ENCODE measurements around the gene GPRC5B.

The GPRC5B gene

GRCh38 chr16:19872935-19873334, 11.7 kb downstream of the GPRC5B start:
- TF ChIP-seq MAX (IDR thresholded peaks at IDR 0.05) (no peak), CREB1 (IDR thresholded peaks at IDR 0.05; ENCODE audit: low read depth) (no peak)

- no peak for TF ChIP-seq MAX (IDR thresholded peaks at IDR 0.05)
- TF ChIP-seq FOXM1 (IDR thresholded peaks at IDR 0.05; ENCODE audit: borderline replicate concordance, low read depth), result no peak
- TF ChIP-seq USF1 (IDR thresholded peaks at IDR 0.05), result no peak
- no peak for TF ChIP-seq TCF12 (IDR thresholded peaks at IDR 0.05; ENCODE audit: low read depth)
- no peak for TF ChIP-seq EP300 (IDR thresholded peaks at IDR 0.05; ENCODE audit: borderline replicate concordance)
- TF ChIP-seq EGR1 (IDR thresholded peaks at IDR 0.05), result no peak
- no peak for TF ChIP-seq YY1 (IDR thresholded peaks at IDR 0.05; ENCODE audit: low read depth)
- TF ChIP-seq CEBPB (IDR thresholded peaks at IDR 0.05), result no peak
- no peak for TF ChIP-seq ZBTB7A (IDR thresholded peaks at IDR 0.05; ENCODE audit: low read depth)
- no peak for TF ChIP-seq TEAD4 (IDR thresholded peaks at IDR 0.05)
- TF ChIP-seq REST (IDR thresholded peaks at IDR 0.05; ENCODE audit: low read depth), result no peak
- no peak for TF ChIP-seq CREB1 (IDR thresholded peaks at IDR 0.05; ENCODE audit: low read depth)
- TF ChIP-seq NFIC (IDR thresholded peaks at IDR 0.05), result no peak
- no peak for TF ChIP-seq RAD21 (IDR thresholded peaks at IDR 0.05; ENCODE audit: low read depth)
- no peak for TF ChIP-seq TAF1 (IDR thresholded peaks at IDR 0.05; ENCODE audit: low read depth)
These were observed 12.3 kb downstream of the GPRC5B start for GRCh38 chr16:19872179-19872863.

GRCh38 chr16:19871721-19872120, 12.9 kb downstream of the GPRC5B start:
- TF ChIP-seq USF1 (IDR thresholded peaks at IDR 0.05), result no peak
- no peak for TF ChIP-seq NFIC (IDR thresholded peaks at IDR 0.05)
- TF ChIP-seq TAF1 (IDR thresholded peaks at IDR 0.05; ENCODE audit: low read depth), result no peak
- TF ChIP-seq CREB1 (IDR thresholded peaks at IDR 0.05; ENCODE audit: low read depth), result no peak
- TF ChIP-seq ZBTB7A (IDR thresholded peaks at IDR 0.05; ENCODE audit: low read depth), result no peak
- TF ChIP-seq CEBPB (IDR thresholded peaks at IDR 0.05), result no peak
- TF ChIP-seq YY1 (IDR thresholded peaks at IDR 0.05; ENCODE audit: low read depth), result no peak
- TF ChIP-seq RAD21 (IDR thresholded peaks at IDR 0.05; ENCODE audit: low read depth), result no peak
- no peak for TF ChIP-seq REST (IDR thresholded peaks at IDR 0.05; ENCODE audit: low read depth)
- TF ChIP-seq EP300 (IDR thresholded peaks at IDR 0.05; ENCODE audit: borderline replicate concordance), result no peak
- no peak for TF ChIP-seq TEAD4 (IDR thresholded peaks at IDR 0.05)
- TF ChIP-seq TCF12 (IDR thresholded peaks at IDR 0.05; ENCODE audit: low read depth), result no peak
- no peak for TF ChIP-seq MAX (IDR thresholded peaks at IDR 0.05)
- no peak for TF ChIP-seq EGR1 (IDR thresholded peaks at IDR 0.05)
- no peak for TF ChIP-seq FOXM1 (IDR thresholded peaks at IDR 0.05; ENCODE audit: borderline replicate concordance, low read depth)

GRCh38 chr16:19868421-19868820, 16.2 kb downstream of the GPRC5B start:
- TF ChIP-seq REST (IDR thresholded peaks at IDR 0.05; ENCODE audit: low read depth) (no peak), USF1 (IDR thresholded peaks at IDR 0.05) (no peak), ZBTB7A (IDR thresholded peaks at IDR 0.05; ENCODE audit: low read depth) (no peak), TCF12 (IDR thresholded peaks at IDR 0.05; ENCODE audit: low read depth) (no peak), FOXM1 (IDR thresholded peaks at IDR 0.05; ENCODE audit: borderline replicate concordance, low read depth) (no peak), NFIC (IDR thresholded peaks at IDR 0.05) (no peak), RAD21 (IDR thresholded peaks at IDR 0.05; ENCODE audit: low read depth) (no peak), EP300 (IDR thresholded peaks at IDR 0.05; ENCODE audit: borderline replicate concordance) (no peak), TEAD4 (IDR thresholded peaks at IDR 0.05) (no peak), TAF1 (IDR thresholded peaks at IDR 0.05; ENCODE audit: low read depth) (no peak), EGR1 (IDR thresholded peaks at IDR 0.05) (no peak), YY1 (IDR thresholded peaks at IDR 0.05; ENCODE audit: low read depth) (no peak), MAX (IDR thresholded peaks at IDR 0.05) (no peak), CREB1 (IDR thresholded peaks at IDR 0.05; ENCODE audit: low read depth) (no peak), CEBPB (IDR thresholded peaks at IDR 0.05) (no peak)

Data from Ishikawa (cell line).